ENCODE data around the gene VSIG1.

The VSIG1 gene

DNA sequence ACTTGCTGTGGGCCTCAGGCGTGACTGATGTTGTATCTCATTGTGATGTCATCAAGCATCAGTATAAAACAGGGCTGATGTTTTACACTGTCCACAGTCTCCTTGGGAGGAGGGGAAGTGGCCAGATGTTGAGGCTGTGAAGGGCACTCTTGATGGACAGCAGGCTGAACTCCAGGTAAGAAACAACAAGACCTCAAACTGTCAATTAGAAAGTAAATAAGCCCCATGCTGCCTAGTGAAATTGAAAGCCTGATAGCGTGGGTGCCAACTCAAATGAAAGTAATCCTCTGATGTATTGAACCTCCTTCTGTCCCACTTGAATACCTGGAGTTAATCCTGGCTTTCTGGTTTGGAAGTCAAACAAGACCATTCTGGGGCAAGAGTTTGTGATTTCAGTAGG is 19.7 kb downstream of the VSIG1 start:
- DNase-seq = no peak

DNA sequence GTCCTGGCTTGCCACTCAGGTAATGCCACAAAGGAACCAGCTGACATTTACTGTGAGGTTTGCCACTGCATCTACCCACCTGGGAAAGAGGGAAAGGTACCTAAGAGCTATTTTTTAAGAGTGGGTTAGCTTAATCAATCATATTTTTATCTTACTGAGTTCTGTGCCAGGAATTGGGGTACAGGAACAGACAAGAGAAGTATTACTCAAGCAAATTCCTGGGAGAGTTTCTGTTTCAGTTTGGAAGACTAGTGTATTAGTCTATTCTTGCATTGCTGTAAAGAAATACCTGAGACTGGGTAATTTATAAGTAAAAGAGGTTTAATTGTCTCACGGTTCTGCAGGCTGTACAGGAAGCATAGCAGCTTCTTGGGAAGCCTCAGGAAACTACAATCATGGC is 23.3 kb downstream of the VSIG1 start:
- no peak for DNase-seq

DNA sequence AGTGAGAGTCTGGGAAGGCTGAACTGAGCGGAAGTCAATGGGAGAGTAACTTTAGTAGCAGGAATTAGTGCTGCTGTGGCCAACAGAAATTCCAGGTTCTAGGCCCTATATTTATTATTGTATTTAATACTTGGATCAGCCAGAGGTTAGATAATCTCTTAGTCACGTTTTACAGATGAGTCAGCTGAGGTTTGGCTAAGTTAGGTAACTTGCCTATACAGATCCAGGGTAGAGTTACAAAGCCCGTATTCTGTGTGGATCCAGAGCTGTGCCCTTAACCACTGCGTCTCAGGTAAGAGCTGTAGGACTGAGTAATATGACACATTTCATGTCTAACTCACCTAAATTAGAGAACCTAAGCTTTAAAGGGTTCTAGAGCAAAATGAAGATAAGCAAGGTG is 26.0 kb downstream of the VSIG1 start:
- DNase-seq = no peak

DNA sequence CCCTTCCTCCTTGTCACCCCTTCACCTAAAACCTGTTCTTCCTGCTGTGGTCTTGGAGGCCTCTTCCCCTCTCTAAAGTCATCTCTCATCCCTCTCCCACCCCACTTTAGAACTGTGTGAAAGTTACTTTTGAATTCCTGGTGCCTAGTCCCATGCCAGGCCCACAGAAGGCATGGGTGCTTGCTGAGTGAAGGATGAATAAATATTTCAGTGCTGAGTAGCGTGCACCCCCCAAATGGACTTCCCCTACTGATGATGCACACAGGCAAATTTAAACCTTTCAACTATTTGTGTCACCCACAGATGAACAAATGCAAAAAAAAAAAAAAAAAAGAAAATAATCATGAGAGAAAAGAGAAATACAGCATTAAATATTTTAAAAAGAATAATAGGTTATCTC is 26.7 kb downstream of the VSIG1 start:
- DNase-seq = no peak

DNA sequence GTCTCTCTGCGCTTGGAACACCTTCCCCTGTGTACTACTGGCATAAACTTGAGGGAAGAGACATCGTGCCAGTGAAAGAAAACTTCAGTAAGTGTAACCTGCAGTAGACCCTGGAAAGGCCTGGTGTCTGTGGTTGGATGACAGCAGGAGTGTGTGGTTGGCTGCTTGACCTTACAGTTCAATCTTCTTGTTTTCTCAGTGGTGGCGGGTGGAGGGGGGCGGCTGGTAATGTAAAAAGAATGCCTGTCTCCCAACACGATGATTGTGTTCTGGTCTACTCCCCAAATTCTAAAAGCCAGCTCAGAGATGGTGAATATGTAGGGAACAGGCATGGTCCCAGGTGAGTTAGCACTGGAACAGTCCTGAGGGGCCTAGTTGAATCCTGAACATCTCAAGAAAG is 27.9 kb downstream of the VSIG1 start:
- no peak for DNase-seq

DNA sequence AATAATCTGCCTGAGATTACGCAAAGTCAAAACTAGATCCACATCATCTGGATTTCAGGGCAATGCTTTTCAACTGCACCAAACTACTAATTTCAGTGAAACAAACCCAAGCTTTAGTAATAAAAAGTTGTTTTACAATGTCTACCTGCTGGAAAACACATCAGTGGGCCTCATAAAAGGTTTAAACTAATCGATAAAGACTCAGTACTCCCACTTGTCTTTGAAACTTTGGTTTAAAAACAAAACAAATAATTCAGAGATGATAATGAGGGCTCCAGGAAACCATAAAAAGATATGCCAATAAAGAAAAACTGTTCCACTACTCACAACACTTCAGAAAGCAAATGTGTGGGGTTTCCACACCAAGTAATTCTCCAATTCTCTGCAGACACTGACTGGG is 36.2 kb downstream of the VSIG1 start:
- DNase-seq = no peak

DNA sequence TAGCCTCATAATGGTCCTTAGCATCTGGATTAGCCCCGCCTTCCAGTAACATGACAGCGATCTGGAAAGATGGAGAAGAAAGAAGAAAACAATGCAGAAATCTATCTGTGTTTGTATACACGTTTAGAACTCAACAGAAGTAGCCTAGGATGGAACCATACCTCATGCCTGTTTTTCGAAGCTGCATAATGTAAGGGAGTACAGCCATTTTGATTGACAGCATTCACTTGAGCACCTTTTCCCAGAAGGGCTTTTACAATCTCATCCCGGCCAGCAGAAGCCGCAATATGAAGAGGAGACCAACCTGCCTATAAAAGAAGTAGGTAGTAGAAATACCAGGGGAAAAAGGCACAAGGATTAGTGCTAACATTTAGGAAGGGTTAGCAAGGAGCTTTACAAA is 42.9 kb downstream of the VSIG1 start:
- DNase-seq = no peak

DNA sequence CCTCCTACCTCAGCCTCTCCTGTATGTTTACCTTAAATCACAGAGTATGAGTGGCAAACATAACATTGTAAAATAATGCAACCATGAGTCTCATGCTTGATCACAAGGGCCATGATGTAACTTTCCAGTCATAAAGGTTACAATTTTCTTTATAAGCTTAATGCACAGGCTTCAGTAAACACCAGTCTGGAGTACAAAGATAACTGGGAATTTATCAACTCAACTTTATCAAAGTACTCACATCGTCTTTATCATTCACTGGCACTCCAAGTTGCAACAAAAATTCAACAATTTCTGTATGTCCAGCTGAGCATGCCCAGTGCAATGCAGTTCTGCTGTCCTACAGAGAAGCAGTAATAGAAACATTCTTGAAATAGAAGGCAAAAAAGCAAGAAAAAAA is 43.6 kb downstream of the VSIG1 start:
- no peak for DNase-seq

DNA sequence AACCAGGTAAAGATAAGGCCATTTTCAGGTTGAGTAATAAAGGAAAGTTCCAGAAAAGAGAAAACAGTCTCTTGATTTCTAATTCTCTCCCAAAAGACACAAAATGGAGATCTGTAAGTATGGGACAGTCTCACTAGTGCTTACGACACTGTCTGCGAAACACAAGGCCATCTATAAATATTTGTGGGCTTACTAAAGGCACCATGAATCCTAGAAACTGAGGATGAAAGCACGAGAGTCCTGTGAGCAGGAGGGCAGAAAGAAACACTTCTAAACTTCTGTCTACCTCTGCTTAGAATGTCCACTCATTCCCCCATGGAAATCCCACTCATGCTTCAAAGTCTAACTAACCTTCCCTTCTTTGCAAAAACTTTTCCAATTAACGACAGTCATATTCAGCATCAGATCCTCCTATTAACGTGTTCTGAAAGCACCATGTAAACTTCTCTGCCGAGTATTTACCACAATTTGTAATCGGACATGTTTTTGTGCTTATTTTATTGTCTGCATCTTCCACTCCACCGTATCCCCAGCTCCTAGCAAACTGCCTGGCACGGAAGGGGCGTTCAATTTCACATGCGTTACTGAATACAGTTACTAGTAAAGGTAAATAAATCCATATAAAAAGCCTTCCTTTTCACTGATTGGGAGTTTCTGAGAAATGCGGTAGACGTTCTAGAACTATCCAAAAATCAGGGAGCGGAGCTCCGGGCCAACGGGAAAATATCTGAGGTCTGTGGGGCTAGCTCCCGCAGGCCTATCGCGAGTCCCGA is 45.8 kb downstream of the VSIG1 start:
- DNase-seq = peak in 1 of 5 experiments; percentile 12

DNA sequence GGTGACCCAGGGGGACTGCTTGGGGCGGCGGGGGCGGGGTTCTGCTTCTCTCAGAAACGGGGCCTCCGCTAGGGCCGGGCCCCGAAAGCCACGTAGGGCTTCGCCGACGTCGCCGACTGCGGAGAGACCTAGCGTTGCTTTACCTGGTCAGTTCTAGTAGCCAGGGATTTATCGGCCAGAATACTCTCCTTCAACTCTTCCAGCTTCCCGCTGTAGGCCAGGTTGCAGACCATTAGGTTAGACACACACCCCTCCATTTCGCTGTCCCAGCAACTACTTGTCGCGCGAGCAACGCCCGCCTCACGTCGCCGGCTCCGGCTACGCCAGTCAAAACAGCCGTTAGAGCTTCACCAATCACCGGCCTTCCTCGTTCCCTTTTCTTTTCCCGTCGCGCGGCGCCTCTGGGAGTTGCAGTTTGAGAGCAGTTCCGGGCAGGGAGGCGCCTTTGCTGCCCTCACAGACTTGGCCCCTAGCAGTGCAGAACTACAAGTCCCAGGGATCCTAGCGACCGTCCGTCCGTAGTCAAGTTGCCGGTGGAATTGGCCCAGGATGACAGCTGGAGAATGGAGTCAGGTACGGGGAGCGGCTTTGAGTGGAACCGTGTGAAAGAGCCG is 46.5 kb downstream of the VSIG1 start, which contains the start of the genes ATG4A and PSMD10:
Gene ATG4A, plus strand, starts transcription at position 515 of the 614 bp plus-strand sequence. Its CDS starts 49 bp downstream, at position 564.
Gene PSMD10, minus strand, starts transcription at position 279 of the 614 bp plus-strand sequence. Its CDS starts 22 bp downstream, at position 257.
- peak; percentile 66 to 96 (median 85) for DNase-seq

DNA sequence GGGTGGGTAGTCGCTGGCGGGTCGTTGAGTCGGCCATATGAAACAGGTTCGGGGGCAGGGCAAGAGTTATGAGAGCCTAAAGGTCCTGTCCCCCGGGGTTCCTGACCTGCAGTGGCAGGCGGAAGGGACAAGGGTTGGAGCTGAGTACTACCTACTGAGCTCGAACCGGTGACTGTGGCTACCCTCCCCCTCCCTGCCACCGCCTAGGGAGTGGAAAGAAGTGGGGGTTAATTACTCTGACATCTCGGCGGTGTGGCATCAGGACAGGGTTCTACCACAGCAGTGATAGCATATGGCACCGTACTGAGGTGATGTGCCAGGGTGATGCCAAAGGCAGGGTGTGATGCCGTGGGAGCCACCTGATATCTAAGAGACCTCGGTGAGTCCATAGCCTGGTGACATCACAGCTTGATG is 47.0 kb downstream of the VSIG1 start:
- peak in 1 of 5 experiments; percentile 41 for DNase-seq

DNA sequence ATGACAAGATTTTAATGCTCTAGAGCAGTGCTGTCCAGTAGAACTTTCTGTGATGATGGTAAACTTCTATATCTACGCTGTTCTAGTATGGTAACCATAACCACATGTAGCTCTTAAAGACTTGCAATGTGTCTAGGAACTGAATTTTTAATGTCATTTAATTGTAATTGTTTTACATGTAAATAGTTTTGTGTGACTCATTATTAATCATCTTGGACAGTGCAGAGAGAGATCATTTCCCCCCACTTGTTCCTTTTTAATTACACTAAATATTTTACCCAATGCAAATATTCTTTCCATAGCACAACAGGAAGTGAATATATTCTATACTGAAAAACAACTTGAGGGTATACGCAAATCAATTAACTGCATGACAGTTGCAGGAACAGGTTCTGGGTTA is 52.5 kb downstream of the VSIG1 start:
- DNase-seq = no peak

DNA sequence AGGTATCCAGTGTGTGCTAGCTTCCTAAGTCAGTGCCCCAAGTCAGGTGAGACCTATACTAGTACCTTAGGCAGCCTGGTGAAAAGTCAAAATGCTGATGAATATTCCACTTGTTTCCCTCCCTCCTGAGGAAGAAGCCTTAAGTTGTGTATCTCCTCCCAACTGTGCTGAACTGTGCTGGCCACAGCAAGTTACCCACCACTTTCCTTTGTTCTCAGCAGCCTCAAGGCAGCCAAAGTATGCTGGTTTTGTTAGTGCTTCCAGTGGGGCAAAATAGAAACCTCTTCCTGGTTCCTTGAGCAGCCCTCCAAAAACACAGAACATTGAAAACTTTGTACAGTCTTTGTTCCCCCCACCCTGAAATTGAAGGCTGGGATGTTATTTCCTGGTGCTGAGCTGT is 60.6 kb downstream of the VSIG1 start:
- no peak for DNase-seq

DNA sequence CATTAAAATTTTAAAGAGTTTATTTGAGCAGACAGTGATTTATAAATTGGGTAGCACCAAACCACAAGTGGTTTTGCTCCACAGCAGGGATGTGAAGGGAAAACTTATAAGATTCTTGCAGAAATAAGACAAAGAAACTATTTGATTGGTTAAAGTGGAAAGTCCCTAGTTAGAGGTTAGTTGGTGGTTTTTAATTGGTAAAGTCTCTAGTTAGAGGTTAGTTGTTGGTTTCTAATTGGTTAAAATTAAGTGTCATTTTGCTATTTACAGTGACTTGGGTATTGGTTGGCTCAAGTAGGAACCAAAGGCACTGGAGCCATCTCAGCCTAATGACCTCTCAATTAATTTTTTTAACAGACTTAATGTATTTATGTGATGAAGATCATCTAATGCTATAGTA is 69.7 kb downstream of the VSIG1 start:
- DNase-seq = no peak

DNA sequence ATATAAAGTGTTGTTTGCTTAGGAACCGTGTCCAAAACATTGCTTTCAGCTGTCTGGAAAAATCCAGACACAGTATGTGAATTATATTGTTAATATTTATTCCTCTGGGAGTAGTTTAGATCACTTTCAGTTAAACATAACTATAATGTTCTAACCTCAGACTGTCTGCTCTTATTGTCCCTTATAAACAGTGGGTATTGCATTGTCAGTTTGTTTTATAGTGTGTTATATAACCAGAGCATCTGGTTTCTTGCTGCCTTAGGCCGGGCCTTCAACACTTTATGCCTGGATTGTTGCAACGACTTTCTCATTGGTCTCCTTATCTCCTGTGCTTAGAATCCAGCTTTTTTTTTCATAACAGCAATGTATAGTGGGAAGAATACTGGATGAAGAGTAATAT is 73.1 kb downstream of the VSIG1 start:
- no peak for DNase-seq

DNA sequence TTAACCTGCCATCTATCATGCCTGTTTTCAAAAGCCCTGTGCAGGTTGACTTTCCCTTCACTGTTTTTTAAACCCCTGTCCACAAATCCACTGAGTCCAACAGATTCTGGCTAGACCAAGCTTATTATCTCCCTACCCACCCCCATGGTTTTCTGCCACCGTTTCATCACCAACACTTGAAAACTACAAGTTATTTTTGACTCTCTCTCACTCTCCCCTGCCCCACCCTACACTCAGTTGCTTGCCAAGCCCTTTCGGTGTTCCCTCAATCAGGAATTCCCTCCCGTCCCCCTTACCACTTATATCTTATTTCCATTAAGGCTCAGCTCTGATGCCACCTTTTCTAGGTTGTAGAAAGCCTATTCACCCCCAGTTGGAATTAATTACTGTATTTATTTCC is 76.4 kb downstream of the VSIG1 start:
- no peak for DNase-seq

DNA sequence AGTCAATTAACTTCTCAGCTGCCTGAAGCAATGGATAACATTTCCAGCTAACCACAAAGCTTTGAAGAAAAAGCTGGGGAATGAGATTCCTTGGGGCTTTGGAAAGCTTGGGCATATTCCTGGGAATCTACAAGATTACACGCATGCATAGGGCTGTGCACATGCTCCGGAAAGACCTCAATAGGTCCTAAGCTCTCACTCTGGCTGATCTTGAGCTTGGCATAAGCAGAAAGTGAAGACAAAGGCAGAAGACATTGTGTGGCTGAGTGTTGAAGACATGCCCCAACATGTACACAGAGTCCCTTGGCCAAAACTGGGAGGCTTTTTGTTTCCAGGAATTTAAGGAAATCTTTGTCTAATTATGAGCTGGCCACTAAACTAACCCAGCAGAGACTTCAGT is 77.9 kb downstream of the VSIG1 start:
- no peak for DNase-seq

DNA sequence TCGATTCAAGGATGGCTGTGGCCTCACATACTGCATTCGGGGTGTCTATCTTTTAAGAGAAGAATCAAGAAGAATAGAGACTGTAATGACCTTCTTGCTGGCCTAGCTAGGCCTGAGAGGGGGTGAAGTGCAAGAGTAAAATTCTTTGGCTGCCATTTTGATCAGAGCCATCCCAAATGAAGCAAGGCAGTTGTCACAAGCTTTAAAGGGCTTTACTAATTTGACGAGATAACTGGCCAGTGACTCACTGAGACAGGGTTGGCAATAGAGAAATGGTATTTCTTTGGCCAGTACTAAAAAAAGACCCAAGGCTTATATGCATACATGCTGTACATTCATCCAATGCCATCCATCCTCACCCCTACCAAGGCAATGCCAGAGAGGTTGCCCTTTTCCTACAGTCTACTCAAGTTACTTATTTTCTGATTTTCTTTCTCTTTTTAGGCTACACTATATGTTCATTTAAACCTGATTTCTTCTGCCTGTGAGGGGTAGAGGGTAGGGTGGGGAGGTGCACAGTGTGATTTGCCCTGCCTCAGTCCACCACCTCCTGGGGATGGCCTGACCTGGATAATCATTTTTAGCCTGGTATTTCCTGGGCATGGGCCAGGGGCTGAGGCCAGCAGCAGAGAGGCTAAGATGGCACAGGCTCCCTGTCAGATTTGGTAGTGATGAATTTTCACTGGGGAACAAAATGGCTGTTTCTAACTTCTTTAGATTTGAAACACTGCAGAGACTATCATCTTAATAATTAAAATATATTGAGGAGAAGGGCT is 78.9 kb downstream of the VSIG1 start:
- no peak for DNase-seq

DNA sequence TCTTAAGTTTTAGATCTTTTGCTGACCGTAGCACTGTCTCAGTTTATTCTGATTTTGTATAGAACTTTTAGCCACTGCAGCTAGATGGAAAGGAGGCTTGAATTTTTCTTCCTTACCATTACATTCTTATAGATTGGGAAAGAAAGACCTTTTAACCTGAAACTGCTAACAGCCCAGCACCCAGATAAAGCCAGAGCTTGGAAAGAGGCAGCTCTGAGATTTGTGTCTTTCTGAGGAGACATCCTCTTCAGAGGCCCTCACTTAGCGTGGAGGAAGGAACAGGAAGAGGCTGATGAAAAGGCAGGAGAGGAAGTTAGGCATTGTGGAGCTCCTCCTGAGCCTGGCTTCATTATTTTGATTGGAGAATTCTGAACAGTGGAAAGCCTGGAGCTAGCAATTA is 81.8 kb downstream of the VSIG1 start:
- DNase-seq = no peak

DNA sequence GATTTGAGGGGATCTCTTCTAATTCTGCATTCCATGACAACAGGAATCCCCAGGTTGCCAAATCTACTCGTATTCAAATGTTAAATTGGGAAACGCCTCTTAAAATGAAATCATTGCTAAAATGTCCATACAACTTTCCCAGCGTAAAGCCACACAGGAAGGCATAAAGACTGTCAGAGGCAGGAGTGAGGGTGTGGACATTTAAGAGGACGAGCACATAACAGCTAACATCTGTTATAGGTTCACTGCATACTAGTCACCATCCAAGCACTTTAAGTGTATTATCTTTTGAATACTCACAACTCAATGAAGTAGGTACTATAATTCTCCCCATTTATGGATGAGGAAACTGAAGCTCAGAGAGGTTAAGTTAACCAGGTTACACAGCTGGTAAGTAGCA is 82.3 kb downstream of the VSIG1 start:
- no peak for DNase-seq
